ENCODE measurements around the gene DUSP5.

- TF ChIP-seq CTCF (IDR thresholded peaks at IDR 0.05): no peak
- TF ChIP-seq POLR2A (IDR thresholded peaks at IDR 0.05): no peak
Measured at GRCh38 chr10:110503528-110504110, 5.9 kb downstream of the DUSP5 start.

Measured in sigmoid colon (tissue), 3 donors.